HG03558 (cell line): ENCODE results near the gene DYRK1A.
"Not testable (repeated sequence)": the region's sequence is repeated elsewhere in the genome, so short reads cannot be mapped to it uniquely, and the experiment has no call there.

Source experiments
- ATAC-seq: cut with Tn5 transposase; IDR thresholded peaks from one replicate; pipeline ENCODE4 v1.9.1; 2021; ENCODE audit warnings: moderate number of reproducible peaks; ENCODE audit not compliant: unreplicated experiment; ENCODE audit errors: extremely low read depth

Gene DYRK1A

DNA sequence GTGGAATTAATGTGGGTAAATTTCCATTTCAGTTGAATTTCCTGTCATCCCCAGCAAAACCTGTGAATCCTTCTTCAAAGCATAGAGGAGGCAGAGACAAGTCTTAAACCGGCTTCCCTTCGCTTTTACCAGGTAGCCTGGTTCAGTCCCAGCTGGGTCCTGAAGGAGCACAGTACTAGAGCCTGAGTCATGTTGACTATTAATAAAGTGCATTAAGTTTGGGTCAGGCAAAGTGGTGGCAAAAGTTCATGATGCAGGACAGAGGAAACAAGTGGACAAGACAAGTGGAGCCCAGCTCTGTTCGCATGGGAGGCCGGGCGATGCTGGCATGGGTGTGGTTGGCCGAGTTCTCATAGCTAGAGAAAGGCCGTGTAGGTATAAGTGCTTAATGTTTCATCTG, 150.4 kb downstream of the DYRK1A start:
- no peak for ATAC-seq

DNA sequence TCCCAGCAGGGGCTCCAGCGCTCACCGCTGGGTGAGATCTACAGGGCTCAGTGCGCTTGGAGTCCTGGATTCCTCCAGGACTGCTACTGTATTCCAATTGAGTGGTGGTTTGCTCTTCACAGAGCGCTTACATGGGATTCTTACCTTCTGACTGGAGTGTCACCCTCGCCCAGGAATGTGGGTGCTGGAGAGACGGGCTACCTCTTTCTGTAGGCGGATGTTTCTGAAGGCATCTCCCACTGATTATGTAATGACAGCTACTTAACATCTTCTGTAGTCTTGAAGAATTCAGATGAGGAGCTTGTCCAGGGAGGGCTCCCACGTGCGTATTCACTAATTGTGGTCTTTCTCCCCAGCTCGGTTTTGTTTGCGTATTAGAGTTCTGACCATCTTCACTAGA, 154.2 kb downstream of the DYRK1A start:
- ATAC-seq = no peak

DNA sequence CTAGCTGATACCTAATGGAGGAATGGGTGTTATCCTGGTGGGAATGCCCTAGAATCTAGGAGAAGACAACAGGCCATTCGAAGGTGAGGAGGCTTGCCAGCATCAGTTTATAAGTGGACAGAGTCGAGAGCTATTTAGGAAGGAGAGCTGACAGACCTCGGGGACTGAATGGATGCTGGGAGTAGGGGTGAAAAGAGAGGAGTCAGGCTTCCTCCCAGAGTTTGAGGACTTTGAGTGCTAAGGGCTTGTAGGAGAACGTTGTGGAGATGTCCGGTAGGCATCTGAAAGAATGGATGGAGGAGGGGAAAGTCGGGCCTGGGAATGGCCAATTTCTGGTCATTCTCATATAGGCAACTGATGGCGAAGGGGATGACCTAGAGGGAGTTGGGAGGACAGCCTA, 155.1 kb downstream of the DYRK1A start:
- no peak for ATAC-seq

DNA sequence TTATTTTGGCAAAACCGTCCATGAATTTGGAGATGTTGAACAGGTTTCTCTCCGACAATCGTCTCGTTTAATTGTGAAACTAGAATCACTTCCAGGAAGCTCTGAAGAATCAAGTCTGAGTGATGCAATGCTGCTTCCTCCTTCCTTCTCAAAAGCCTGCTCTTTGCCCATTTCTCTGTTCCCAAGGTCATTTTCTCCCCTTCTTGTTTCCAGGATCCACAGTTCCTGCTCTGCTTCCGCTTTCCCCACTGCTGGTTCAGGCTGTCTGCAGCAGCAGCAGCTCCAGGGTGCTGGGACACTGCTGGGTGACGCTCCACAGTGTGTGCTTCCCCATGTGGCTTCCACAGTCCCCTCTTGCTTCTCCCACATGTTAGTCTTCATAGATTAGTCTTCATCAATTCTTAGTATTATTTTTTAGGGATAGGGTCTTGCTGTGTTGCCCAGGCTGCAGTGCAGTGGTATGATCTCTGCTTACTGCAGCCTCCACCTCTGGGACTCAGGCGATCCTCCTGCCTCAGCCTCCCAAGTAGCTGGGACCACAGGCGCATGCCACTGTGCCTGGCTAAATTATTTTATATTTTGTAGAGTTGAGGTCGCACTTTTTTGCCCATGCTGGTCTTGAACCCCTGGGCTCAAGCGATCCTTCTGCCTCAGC, 156.2 kb downstream of the DYRK1A start:
- ATAC-seq = no peak

DNA sequence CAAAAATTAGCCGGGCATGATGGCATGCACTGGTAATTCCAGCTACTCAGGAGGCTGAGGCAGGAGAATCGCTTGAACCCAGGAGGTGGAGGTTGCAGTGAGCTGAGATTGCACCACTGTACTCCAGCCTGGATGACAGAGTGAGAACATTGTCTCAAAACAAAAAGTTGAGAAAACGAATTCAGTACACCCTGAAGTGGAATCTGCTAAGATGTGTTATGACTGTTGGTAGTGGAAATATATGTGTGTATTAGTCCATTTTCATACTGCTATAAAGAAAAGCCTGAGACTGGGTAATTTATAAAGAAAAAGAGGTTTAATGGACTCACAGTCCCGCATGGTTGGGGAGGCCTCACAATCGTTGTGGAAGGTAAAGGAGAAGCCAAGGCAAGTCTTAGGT, 158.4 kb downstream of the DYRK1A start:
- ATAC-seq = not testable (repeated sequence)

DNA sequence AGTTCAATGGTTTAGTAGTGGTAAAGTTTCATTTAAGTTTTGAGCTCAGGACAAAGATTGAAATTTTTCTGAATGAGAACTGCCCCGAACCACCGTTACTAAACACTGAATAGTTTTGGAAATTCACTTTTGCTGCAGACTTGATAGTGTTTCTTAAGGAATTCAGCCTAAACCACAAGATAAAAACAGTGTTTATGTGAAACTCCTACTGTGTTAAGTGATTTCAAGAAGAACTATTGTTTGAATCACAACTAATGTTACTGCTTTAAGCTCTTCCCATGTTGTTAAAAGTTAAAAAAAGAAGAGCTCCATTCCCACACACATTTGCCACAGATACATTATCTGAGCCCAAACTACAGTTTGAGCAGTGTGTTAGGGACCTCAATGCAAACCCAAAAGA, 159.2 kb downstream of the DYRK1A start:
- ATAC-seq = no peak

DNA sequence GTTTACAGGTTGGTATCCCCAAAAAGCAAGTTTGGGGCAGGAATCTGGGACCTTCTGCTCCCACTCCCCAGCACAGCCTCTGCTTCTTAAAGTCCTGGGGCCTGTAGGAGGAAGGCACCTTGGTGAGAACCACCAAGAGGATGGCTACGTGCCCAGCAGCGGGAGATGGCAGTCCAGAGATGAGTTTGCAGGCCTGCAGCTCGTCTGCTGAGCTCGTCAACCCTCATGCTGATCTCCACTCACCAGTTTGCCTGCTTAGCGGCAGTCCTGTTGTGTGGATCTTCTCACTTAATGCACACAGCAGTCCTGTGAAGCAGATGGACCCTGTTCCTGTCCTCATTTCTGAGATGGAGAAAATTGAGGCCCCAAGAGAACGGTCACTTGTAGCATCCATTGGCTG, 160.5 kb downstream of the DYRK1A start:
- no peak for ATAC-seq

DNA sequence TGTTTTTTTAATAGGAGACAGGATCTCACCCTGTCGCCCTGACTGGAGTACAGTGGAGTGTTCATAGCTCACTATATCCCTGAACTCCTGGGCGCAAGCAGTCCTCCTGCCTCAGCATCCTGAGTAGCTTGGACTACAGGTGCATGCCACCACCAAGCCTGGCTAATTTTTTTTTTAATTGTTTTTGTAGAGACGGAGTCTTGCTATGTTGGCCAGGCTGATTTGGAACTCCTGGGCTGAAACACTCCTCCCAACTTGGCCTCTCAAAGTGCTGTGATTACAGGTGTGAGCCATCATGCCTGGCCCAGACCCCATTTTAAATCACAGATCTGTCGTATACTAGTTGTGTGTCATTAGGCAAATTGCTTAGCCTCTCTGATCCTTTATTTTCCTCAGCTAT, 161.1 kb downstream of the DYRK1A start:
- ATAC-seq = no peak

DNA sequence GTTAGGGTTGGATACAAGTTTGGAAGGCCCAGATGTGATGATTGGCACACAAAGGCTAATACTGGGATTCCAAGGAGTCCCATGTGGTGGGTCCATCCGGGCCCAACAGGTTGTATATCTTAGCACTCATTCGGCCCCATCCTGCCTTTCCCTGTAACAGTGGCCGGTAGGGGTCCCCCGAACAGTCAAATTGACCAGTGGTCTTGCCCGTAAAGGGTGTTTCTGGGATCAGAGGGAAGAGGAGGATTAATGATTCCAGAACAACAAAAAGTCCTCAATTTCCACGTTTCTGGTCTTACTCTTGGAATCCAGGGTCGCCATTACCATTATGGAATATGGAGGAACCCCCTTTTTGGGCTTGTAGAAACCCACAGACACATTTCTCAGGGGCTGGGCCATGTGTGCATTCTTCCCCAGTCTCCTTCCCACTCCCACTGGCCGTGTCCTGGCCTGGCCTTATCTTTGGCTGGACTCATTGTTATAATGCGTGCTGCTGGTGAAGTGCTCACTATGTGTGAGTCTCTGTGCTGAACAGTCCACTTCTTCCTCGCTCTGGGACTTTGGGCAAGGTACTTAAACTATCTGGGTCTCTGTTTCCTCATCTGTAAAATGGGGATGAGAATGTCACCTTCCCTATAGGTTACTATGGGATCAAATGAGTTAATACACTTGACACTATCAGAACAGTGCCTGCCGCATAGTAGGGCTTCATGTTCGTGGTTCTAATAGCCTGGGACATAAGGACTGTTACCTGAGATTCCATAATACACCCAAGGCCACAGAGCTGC, 161.8 kb downstream of the DYRK1A start:
- ATAC-seq = no peak

DNA sequence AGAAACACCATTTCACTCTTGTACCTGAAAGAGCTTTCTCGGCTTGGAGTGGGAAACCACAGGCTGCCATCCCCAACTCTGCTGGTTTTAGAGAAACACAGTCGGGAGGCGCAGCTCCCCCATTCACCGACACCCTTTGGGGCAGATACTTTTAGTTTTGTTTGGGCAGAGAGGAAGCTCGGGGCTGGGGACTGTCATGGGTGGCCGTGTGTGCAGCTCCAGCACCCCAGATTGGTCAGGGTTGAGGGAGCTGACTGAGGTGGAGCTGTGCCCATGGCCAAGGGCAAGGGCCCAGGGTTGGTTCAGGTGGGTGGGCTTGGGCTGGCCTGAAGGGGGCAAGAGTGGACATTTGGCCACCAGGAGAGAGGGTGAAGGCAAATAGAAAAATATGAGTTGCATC, 163.1 kb downstream of the DYRK1A start:
- no peak for ATAC-seq

DNA sequence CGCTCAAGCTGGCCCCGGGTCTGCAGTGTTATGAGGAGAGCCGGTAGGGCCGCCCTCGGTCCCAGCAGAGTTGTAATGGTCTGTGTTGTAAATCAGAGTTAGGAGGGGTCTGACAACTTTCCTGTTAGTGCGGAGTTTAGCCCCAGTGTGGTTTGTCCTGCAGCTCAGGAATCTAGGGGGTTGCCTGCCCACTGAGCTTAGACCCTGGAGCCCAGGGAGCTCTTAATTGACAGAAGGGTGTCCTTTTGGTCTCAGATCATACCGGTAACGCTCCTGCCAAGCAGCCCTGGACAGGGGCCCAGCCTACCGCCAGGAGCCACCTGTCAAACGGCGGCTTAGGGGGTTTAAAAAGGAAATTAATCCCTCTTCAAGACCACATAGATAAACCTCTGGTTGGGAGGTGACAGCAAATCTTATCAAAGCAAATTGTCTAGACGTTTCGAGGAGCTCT, 164.4 kb downstream of the DYRK1A start:
- ATAC-seq = no peak

DNA sequence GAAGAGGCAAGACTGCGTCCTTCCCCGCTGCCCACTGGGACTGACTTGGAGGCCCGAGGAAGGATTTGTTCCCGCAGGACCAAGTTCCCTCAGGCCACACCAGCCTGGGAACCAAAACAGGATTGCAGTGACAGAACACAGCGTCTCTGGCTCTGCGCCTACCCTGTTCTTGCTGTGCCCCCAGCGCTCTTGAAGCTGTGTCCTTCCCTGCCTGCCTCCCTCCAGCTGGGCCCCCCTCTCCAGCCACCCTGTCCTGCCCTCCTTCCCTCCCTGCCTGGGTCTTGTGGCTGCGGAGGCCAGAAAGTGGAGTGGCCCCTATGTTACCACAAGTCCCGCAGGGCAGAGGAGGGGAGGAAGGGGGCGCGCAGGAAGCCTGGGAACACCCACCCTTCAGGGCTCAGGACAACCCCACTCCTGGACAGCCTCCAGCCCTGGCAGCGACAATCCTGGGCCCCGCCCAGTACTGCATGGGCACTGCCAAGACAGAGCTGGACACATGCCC, 164.9 kb downstream of the DYRK1A start:
- ATAC-seq = no peak

DNA sequence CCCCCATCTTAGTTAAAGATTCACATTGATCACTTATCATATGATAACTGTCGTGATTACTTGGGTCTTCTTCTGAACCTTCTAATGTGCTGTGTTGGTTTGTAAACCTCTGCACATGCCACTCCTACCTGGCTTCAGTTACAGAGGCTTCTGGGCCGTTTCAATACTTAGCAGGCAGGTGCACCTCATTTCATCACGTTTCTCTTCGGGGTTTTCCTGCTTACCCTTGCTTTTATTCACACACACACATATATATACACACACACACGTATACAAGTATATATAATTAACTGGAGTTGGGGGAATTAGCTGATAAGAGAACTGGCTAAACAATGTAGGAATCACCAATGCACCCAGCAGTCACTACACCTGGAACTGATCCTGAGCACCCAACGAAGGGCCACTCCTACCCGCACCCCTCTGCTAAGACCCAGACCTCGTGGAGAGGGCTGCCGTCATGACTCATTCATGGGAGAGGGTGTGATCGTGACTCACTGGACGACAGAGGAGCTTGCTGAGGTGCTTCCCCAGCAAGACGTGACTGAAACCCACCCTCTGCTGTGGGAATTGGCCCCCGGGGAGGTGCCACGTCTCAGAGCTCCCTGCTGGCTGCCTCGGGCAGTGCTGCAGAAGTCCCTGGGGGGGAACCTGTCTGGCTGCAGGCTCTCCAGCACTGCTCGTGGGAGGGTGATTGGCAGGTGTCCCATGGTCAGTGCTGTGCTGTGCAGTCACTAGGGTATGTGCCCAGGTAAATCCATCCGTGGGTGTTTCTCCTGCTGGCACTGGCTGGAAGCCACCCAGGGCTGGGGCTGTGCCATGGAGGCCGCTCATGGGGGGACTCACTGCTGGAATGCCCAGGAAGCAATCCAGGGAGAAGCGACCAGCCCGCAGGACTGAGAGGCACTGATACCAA, 166.6 kb downstream of the DYRK1A start:
- ATAC-seq = no peak

DNA sequence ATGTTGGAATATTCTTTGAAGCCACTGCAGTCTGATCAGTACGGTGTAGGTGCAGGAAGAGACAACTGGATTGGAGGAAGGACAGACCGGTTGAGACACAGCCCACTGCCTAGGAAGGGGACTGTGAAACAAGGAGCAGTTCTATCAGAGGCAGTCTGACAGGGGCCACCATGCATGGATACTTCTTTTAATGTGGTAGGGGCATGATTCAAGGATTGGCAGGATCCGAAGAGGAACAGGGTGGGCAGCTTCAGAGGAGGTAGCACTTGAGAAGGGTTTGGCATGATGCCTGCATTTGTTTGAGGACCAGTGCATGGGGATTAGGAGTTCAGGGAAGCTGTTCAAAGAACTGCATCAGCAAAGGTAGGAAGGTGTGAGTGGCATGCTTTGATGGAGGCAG, 167.9 kb downstream of the DYRK1A start:
- ATAC-seq = no peak

DNA sequence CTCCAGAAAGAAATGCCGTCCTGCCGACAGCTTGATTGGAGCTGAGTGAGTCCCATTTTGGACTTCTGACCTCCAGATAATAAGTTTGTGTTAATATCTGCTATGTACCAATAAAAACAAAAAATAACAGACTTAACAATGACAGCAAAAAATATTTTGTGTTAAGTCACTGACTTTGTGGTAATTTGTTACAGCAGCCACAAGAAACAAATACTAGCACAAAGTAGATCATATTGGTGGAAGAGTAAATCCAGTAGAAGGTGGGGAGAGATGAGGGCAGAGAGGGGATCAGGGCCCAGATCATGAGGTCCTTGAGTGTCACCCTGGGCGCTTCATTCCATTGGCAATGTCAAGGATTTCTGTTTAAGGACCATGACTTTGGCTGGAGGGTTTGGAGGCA, 168.6 kb downstream of the DYRK1A start:
- no peak for ATAC-seq

DNA sequence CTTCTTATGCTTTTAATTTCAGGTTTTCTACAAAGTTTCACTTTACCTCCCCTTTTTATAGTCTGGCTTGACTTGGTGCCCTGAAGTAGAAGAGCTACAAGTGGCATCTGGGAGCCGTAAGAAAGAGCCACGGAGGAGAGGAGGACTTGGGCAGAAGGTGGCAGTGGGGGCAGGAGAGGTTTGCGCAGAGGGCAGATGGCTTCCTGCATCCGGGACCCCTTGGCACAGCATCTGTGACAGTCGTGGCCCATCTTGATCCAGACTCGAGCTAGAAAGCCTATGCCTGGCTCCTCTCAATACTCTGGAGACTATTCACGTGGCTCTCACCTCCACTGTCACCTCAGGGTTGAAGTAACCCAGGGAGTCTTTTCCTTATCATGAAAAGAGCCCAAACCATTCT, 169.1 kb downstream of the DYRK1A start:
- ATAC-seq = no peak

DNA sequence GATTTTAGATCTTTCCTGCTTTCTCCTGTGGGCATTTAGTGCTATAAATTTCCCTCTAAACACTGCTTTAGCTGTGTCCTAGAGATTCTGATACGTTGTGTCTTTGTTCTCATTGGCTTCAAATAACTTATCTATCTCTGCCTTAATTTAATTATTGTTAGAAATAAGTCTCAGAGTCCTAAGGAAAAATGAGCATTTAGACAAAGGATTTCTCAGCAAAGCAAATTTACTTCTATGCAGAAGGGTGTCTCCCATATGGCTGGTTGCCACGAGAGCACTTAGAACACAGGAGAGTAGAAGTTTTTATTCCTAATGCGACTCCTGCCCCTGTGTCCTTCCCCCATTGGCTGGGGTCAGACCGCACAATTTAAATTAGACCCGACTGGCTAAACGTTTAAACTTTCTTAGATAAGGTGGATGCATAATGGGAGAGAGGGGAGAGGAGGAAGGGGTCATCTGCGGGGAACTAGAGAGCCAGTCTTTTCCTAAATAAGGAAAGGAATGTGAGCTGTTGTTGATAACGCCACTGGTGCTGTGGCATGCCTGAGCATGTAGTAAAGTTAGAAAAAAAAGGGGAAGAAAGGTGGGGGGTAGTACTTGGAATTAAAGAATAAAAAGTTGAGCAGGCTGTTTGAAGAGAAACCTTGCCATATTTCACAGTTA, 170.2 kb downstream of the DYRK1A start:
- no peak for ATAC-seq

DNA sequence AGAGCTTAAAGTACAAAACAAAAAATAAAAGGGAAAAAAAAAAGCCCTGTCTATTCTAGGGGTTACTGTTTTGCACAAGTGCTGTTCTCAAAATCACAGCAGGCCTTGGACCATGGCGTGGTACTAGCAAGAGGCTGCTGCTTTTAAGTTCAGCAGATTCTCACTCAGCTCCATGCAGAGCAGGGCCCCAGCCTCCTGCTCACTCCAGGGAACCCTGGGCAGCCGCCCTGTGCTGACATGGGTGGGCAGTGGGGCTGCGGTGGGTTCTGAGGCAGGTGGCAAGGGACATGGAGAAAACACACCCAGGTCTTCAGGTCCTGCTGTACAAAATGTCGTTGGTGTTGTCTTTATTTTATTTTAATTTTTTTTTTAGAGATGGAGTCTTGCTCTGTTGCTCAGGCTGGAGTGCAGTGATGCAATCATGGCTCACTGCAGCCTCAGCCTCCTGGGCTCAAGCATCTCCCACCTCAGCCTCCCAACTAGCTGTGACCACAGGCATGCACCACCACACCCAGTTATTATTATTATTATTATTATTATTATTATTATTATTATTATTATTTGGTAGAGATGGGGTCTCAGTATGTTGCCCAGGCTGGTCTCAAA, 170.9 kb downstream of the DYRK1A start:
- no peak for ATAC-seq

DNA sequence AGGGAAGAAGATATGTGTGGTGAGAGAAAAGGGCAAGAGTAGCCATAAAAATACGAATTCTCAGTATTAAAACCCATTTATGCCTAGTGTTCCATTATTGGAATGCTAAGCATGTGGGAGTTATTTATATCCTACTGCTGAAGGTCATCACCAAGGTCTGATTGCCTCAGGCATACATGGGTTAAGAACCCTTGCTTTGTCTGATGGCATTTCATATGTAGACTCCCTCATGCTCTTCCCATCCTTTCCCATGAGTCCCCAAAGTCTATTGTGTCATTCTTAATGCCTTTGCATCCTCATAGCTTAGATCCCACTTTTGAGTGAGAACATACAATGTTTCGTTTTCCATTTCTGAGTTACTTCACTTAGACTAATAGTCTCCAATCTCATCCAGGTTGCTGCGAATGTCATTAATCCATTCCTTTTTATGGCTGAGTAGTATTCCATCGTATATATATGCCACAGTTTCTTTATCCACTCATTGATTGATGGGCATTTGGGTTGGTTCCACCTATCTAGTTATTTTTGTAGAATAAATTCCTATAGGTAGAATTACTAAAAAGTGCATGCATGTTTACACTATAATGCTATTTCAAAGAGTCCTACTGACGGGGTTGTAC, 172.5 kb downstream of the DYRK1A start:
- ATAC-seq = no peak
